ENCODE data around the gene CSRP2. TPM values are rescaled to one million over a fixed set of nuclear protein-coding genes. Genes with fewer than 3 reads are reported as not detected.
A peak's percentile ranks its signal among the peaks of the same experiment; 100 is the strongest.

Gene CSRP2
- total RNA-seq, 1 experiment from 2014 or later: 158 TPM

- WGBS (ENCODE audit: extremely low coverage, insufficient read length, low lambda C conversion rate): no CpG with 5 or more reads among the region's 9 CpGs
- H3K27me3 ChIP-seq (ENCODE audit: insufficient read depth, low read length): no peaks in the 10 kb centered on the region
- no peak overlapping the region for H2BK12ac ChIP-seq (ENCODE audit: insufficient read length, low read depth, low read length)
- H2BK15ac ChIP-seq (ENCODE audit: low read depth, low read length): no peak overlapping the region
- H2AFZ ChIP-seq (ENCODE audit: low read length): no peak overlapping the region
- H2BK120ac ChIP-seq (ENCODE audit: low read depth, low read length, poor library complexity, severe bottlenecking): no peak overlapping the region
- H3K9ac ChIP-seq (ENCODE audit: extremely low read depth, insufficient read length, low read length): no peak overlapping the region
- H3K36me3 Mint-ChIP-seq (ENCODE audit: insufficient read depth in 1 of 3, low read depth in 3 of 3): no peaks in the 10 kb centered on the region
- H3K27ac Mint-ChIP-seq: peak overlapping the region in 1 of 3 experiments; percentile 22; a peak in 1 of 7 replicates
- no peak overlapping the region for H4K5ac ChIP-seq (ENCODE audit: insufficient read length, low read depth, low read length)
- no peaks in the 10 kb centered on the region for H3K9me3 Mint-ChIP-seq
- no peak overlapping the region for H2BK5ac ChIP-seq (ENCODE audit: insufficient read length, low read length)
- peaks cover 26 to 28% of the 10 kb centered on the region in 2 experiments for H3K4me1 Mint-ChIP-seq
- H3K9me3 ChIP-seq (ENCODE audit: control insufficient read depth, low read depth, low read length): no peaks in the 10 kb centered on the region
- H3K27ac ChIP-seq (ENCODE audit: insufficient read length, low read depth, low read length): no peak overlapping the region
- TF ChIP-seq CTCF (conservative IDR thresholded peaks at IDR 0.05): no peak
- no peak overlapping the region for H3K14ac ChIP-seq (ENCODE audit: insufficient read depth, low read length)
- H3K4me3 Mint-ChIP-seq: no peak overlapping the region
- H4K20me1 ChIP-seq (ENCODE audit: control insufficient read depth, insufficient read depth, insufficient read length): no peaks in the 10 kb centered on the region
- H3K56ac ChIP-seq (ENCODE audit: insufficient read length, low read depth, low read length): no peak overlapping the region
- no peak overlapping the region for H3T11ph ChIP-seq (ENCODE audit: low read length)
- no peak overlapping the region for H3K18ac ChIP-seq (ENCODE audit: insufficient read length, low read depth, low read length)
- H3K79me1 ChIP-seq (ENCODE audit: insufficient read depth, low read depth, low read length, poor library complexity, severe bottlenecking): no peaks in the 10 kb centered on the region
- H3K27me3 Mint-ChIP-seq (ENCODE audit: low read depth): no peaks in the 10 kb centered on the region
- H4K91ac ChIP-seq (ENCODE audit: insufficient read length, low read depth, low read length): no peak overlapping the region
- H3K79me2 ChIP-seq (ENCODE audit: insufficient read depth, low read length): no peaks in the 10 kb centered on the region
- H3K23me2 ChIP-seq (ENCODE audit: insufficient read length, low read depth, low read length, poor library complexity, severe bottlenecking): no peaks in the 10 kb centered on the region
- DNase-seq: no peak
- no peak overlapping the region for H3K23ac ChIP-seq (ENCODE audit: insufficient read length, low read depth, low read length)
- H3K4ac ChIP-seq (ENCODE audit: low read depth, low read length): no peak overlapping the region
- no peak overlapping the region for H2BK20ac ChIP-seq (ENCODE audit: low read depth, low read length, poor library complexity, severe bottlenecking)
- H4K8ac ChIP-seq (replicated peaks; ENCODE audit: insufficient read length, low read depth, low read length): no peak overlapping the region
- H2AK5ac ChIP-seq (ENCODE audit: insufficient read length, low read length): no peak overlapping the region
- peaks cover 16% of the 10 kb centered on the region for H3K4me1 ChIP-seq (ENCODE audit: insufficient read depth, low read length)
- no peak overlapping the region for H3K4me2 ChIP-seq (ENCODE audit: insufficient read depth, insufficient read length, low read length)
Measured at GRCh38 chr12:76919383-76920171, 40.8 kb upstream of the CSRP2 start.

Data from H9 (cell line).